GM19099 (cell line): ENCODE data around the gene DLG4.

Experiments
- POLR2A ChIP-seq: IDR thresholded peaks from 3 replicates; pipeline ENCODE4 v1.6.1; 2011; ENCODE audit warnings: low read depth; ENCODE audit not compliant: insufficient read length; ENCODE audit errors: extremely low read depth

The DLG4 gene

GRCh38 chr17:7215136-7215638 lies 4.4 kb downstream of the DLG4 start:
- no peak for TF ChIP-seq POLR2A

- TF ChIP-seq POLR2A, result no peak
These were observed 5.1 kb downstream of the DLG4 start for GRCh38 chr17:7214300-7215135.

- no peak for TF ChIP-seq POLR2A
These were observed 5.7 kb downstream of the DLG4 start for GRCh38 chr17:7213895-7214299.

GRCh38 chr17:7211491-7212273 lies 8.0 kb downstream of the DLG4 start:
- TF ChIP-seq POLR2A, result no peak

- no peak for TF ChIP-seq POLR2A
These were observed 10.7 kb downstream of the DLG4 start for GRCh38 chr17:7208754-7209460.

GRCh38 chr17:7208027-7208571 lies 11.5 kb downstream of the DLG4 start:
- no peak for TF ChIP-seq POLR2A

- no peak for TF ChIP-seq POLR2A
These were observed 12.3 kb downstream of the DLG4 start for GRCh38 chr17:7207120-7208001.

- TF ChIP-seq POLR2A, result no peak
These were observed 14.1 kb downstream of the DLG4 start for GRCh38 chr17:7205561-7205960.

GRCh38 chr17:7204828-7205461 lies 14.7 kb downstream of the DLG4 start:
- peak; percentile 41 for TF ChIP-seq POLR2A

- TF ChIP-seq POLR2A, result no peak
These were observed 15.3 kb downstream of the DLG4 start for GRCh38 chr17:7204336-7204735.

- TF ChIP-seq POLR2A, result no peak
These were observed 16.2 kb downstream of the DLG4 start for GRCh38 chr17:7203391-7203790.

- TF ChIP-seq POLR2A, result no peak
These were observed 22.8 kb downstream of the DLG4 start for GRCh38 chr17:7196651-7197401.

GRCh38 chr17:7195971-7196370 lies 23.7 kb downstream of the DLG4 start:
- no peak for TF ChIP-seq POLR2A

- no peak for TF ChIP-seq POLR2A
These were observed 27.2 kb downstream of the DLG4 start for GRCh38 chr17:7192271-7192937.
